Stimulated activated CD8-positive, alpha-beta memory T cell treated with anti-CD3 and anti-CD28 coated beads, Interleukin-15, amount 100 ng/mL, for 48 hours (primary cell): ENCODE data around the gene CYP4F3.
"Not testable (repeated sequence)": the region's sequence is repeated elsewhere in the genome, so short reads cannot be mapped to it uniquely, and the experiment has no call there.

Experiments
- DNase-seq, 2 donors: peaks; one replicate each; pipeline ENCODE4 v3.0.0-alpha.2; 2020; ENCODE audit warnings: low read depth in 2 of 2

CYP4F3 gene

DNA sequence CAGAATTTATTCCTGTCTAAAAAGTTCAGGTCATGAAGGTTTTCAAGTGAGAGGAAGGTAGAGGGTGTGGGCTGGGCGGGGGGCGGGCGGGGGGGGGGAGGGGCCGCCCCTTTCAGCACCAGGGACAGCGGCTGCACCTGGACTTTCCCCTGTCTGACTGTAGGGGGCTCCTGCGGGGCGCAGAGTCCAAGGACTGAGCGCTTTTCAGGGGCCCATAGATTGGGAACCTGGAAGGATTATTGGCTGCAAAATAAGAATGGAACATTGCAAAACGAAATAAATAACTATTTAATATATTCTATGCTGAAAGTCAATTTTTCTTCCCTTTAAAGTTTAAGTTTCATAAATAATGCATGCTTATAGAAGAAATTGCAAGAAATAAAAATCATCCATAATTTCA is 8.9 kb upstream of the CYP4F3 start:
- no peak for DNase-seq

DNA sequence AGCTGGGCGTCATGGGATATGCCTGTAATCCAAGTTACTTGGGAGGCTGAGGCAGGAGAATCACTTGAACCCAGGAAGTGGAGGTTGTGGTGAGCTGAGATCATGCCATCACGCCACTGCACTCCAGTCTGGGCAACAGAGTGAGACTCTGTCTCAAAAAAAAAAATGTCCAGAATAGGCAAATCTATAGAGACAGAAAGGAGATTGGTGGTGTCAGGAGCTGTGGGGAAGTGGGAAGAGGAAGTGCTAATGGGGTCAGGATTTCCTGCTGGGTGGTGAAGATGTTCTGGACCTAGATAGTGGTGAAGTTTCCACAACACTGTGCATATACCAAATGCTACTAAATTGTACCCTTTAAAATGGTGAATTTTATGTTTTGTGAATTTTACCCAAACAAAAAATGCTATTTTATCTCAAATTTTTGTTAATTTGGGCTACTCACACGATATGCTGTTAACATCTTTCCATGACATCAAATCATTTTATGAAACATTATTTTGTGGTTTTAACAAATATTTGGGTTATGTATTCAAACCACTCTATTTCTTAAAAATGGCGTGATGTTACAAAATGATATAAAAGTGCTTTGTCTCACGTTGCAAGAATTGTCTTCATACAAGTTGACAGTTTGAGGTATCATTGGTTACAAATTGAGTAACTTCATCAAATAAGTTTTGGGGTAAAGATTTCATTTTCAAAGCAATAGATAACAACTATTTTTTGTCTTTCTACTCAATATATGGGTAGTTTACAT is 7.4 kb upstream of the CYP4F3 start:
- DNase-seq, result no peak

DNA sequence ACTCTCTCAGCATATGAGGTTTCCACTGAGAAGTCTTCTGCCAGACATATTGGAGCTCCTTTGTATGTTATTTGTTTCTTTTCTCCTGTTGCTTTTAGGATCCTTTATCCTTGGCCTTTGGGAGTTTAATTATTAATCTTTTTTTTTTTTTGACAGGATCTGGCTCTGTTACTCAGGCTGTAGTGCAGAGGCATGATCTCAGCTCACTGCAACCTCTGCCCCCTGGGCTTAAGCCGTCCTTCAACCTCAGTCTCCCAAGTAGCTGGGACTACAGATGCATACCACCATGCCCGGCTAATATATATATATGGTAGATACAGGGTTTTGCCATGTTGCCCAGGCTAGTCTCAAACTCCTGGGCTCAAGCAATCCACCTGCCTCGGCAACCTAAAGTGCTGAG is 6.6 kb upstream of the CYP4F3 start:
- DNase-seq, result no peak

DNA sequence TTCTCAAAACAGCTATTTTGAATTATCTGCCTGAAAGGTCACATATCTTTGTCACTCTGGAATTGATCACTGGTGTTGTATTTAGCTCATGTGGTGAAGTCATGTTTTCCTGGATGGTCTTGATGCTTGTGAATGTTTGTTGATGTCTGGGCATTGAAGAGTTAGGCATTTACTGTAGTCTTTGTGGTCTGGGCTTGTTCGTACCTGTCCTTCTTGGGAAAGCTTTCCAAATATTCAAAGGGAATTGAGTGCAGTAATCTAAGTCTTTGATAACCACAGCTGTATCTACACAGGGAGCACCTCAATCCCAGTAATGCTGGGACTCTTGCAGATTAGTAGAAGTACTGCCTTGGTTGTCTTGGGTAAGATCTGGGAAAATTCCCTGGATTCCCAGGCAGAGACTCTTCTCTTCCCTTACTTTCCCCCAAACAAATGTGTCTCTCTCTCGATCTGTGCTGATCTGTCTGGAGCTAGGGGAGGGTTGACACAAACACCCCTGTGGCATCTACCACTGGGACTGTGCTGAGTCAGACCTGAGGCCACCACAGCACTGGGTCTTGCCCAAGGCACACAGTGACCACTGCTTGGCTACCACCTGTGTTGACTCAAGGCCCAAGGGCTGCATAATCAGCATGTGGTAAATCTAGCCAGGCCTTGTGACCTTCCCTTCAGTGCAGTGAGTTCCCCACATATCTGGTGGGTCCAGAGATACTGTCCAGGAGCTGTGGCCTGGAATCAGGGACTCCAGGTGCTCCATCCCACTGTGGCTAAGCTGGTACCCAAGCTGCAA is 5.5 kb upstream of the CYP4F3 start:
- DNase-seq, result no peak

DNA sequence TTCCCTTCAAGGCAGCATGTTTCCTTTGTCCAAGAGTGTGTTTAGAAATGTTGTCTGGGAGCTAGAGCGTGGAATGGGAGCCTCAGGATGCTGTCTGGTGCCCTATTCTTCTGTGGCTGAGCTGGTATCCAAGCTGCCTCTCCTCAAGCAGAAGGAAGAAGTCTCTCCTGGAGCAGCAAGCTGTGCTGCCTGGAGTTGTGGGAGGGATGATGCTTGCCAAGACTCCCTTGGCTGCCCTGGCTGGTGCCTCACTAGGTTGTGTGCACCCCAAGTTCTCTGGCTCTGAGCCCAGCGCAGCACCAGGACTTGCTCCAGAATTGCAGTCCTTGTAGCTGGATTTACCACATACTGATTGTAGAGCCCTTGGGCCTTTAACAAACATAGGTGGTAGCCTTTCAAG is 4.7 kb upstream of the CYP4F3 start:
- no peak for DNase-seq

DNA sequence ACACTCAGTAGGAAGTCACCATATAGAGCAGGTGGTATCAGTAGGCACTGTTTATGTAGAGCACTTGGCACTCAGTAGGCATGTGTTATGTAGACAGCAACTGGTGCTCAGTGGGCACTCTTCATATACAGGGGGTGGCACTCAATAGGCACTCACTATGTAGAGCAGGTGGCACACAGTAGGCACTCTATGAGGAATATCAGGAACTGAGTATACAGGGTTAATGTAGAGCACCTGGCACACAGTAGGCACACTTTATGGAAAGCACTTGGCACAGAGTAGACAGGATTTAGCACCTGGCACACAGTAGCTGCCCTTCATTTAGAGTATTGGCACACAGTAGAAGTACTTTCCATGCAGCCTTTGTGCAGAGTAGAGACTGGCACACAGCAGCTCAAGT is 1.1 kb upstream of the CYP4F3 start:
- no peak for DNase-seq

DNA sequence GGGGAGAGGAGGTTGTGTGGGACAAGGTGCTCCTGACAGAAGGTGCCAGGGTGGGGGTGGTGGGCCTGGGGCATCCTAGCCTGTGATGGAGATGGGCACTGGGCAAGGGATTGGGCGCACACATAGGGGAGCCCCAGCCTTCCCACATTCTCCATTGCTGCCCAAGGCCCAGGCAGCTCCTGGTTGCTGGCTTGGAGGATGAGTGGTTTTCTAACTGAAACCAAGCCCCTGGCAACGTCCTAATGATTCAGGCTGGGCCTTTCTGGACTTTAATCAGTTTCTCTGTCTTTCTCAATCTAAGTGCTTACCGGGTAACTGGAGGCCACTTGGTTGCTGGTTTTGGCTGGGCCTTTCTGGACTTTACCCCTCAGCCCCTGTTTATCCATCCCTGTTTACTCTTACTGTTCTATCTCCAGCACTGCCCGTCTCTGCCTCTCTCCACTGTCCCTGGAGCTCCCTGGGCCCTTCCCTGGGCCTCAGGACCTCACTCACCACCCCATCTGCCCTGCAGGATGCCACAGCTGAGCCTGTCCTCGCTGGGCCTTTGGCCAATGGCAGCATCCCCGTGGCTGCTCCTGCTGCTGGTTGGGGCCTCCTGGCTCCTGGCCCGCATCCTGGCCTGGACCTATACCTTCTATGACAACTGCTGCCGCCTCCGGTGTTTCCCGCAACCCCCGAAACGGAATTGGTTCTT is 354 bp downstream of the CYP4F3 start:
- no peak for DNase-seq

DNA sequence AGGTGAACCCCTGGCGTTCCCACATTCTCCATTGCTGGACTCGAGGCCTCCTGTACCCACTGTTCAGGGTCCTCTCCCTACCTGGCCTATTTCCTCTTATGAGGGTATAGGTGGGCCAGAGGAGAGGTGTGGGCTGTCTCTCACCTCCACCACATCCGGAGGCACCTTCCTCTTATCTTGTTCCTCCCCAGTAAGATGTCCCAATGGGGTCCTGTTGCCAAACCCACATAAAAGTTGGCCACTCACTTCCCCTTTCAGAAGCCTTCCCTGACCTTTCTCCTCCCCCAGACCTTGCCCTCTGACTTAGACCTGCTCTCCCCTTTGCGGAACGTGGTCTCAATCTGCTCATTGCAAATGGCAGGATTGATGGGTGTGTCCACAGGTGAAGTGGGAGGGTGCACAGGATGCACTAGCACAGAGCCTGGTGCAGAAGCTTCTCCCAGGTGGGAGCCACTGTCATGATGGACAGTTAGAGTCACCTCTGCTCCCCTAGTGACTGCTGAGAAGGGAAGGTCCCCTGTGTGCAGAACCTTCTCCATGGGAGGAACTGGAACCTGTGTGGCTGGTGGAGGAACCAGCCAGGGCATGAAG is 1.3 kb downstream of the CYP4F3 start:
- no peak for DNase-seq

DNA sequence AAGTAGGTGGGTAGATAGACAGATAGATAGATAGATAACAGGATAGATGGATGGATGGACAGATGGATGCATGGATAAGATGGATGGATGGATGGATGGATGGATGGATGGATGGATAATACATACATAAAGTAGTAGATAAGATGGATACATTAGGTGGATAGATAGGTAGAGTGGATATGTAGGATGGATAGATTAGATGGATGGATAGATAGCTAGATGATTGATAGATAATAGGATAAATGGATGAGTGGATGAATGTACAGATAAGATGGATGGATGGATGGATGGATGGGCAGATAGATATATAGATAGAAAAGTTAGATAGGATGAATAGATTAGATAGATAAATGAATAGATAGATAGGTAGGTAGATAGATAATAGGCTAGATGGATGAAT is 2.1 kb downstream of the CYP4F3 start:
- DNase-seq, result no peak

DNA sequence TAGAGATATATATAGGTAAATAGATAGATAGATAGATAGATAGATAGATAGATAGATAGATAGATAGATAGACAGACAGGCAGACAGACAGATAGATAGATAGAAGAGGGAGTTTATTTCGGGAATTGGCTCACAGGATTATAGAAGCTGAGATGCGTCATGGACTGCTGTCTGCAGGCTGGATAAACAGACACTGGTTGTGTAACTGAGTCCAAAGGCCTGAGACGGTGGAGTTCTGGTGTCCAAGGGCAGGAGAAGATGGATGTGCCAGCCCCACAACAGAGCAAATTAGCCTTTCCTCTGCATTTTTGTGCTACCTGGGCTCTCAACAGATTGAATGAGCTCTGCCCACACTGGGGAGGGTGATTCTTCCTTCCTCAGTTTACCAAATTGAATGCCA is 2.7 kb downstream of the CYP4F3 start:
- DNase-seq, result no peak

DNA sequence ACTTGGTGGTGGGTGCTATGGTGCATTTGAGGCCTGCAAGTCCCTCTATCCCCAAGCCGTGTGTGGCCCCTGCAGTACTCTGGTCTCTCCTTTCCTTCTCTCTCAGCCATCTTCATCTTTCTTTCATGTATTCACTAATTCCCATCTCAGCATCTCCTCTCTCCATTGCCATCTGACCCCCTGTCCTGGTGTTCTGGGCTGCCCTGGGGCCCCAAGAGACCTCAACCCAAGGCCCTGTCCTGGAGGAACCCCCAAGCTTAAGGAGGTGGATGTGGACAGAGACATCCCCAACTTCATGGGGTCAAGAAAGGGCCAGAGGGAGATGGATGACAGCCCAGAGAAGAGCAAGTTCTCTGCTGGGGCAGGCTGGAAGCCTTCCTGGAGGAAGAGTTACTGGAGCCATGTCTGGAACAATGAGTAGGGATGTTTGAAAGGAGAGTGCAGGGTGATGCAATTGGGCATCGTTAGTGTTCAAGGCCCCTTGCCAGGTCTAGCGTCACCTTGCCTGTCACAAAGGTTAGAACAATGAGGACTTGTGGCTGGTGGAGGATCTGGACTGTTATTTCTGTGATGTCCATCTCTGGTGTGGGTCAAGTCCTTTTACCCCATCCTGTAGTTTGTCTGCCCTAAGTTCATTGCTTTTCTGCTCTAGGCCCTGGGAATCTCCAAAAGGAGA is 3.5 kb downstream of the CYP4F3 start:
- no peak for DNase-seq

DNA sequence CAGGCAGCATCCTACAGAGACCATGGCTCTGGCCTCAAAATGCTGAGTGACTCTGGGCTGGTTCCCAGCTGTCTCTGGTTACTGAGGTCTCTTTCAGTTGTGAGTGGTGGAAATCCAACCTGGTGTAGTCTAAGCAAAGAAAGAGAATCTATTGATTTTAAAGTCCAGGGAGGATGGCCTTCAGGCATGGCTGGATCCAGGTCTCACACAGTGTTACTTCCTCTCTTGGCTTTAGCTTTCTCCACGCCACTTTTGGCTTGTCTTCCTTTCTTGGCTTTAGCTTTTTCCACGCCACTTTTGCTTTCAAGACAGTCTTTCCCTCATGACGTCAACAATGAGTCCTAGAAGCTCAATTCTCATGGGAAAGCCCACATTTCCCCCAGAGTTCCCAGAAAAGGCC is 4.1 kb downstream of the CYP4F3 start:
- DNase-seq, result no peak

DNA sequence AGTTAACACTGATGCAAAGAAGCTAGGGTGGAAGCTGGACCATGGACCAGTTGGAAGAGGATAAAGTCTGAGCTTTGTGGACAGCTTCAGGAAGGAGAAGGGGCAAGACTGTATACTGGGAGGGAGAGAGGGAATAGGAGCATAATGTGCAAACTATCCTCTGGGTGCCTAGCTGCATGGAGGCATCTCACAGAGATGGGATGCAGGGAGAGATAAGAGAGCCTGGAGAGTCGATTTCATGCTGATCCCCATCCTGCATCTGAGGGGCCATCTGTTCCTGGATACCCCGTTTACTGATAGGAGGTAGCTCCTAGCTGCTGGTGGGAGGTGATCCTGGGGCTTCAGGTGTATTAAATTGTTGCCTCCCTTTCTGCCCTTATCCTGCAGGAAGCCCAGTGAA is 8.8 kb downstream of the CYP4F3 start:
- no peak for DNase-seq

DNA sequence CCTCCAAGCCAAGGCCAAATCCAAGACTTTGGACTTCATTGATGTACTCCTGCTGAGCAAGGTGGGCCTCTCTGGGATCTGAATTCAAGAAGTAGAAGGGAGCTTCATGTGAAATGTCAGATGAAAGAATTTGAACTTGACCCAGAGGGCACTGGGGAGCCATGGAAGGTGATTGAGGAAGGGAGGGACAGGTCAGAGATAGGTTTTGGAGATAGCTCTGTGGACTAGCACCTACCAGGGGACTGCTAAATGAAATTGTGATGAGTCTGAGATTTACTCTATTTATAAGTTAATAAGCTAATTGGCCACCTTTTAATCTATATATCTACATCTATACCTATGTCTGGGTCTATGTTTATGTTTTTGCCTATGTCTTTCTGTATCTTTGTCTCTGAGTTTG is 9.4 kb downstream of the CYP4F3 start:
- not testable (repeated sequence) for DNase-seq

DNA sequence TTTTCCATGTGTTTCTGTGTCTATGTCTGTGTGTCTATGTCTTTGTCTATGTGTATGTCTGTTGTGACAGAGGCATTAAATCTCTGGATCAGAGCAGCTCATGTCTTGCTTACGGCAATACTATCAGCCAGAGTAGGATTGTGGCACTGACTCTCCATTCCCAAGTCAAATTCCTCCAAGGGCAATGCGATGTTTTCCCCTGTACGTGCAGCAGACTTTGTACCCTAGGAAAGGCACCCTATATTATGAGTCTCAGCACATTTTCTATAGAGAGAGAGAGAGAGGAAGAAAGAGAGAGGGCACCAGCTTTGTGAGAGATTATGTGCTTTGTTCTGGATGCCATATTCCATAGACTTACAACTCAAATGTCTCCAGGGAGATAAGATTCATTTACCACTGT is 11.1 kb downstream of the CYP4F3 start:
- DNase-seq, result no peak

DNA sequence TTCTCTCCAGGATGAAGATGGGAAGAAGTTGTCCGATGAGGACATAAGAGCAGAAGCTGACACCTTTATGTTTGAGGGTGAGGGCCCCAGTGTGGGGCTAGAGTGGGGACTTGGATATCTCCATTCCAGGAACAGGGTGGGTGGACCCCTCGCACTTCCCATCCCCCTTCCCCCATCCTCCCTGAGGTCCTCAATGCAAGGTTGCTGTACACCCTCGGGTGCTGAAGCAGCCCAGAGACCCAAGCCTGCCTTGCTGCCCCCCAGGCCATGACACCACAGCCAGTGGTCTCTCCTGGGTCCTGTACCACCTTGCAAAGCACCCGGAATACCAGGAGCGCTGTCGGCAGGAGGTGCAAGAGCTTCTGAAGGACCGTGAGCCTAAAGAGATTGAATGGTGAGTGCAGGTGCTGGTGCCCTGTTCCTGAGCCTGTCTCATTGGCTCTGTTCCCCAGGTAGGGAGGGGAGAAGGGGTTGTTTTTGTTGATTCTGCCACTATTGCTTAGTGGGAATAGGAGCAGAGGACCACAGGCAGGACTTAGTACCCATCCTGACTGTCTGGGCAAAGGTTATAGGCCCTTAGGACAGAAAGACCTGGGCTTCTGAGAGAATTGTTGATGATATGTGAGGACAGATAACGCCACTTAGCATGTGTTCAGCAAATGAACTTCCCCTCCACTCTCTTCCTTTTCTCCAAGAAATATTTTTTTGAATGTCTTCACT is 12.0 kb downstream of the CYP4F3 start:
- DNase-seq, result no peak

DNA sequence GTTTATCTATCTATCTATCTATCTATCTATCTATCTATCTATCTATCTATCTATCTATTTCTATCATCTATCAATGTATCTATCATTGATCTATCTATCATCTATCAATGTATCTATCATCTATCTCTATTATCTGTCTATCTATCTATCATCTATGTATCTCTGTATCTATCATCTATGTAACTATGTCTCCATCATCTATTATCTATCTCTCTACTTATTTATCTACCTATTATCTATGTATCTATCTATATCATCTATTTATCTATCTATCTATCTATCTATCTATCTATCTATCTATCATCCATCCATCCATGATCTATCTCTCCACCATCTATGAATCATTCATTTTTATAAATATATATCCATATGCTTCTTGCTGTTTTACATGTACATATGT is 15.8 kb downstream of the CYP4F3 start:
- DNase-seq, result no peak

DNA sequence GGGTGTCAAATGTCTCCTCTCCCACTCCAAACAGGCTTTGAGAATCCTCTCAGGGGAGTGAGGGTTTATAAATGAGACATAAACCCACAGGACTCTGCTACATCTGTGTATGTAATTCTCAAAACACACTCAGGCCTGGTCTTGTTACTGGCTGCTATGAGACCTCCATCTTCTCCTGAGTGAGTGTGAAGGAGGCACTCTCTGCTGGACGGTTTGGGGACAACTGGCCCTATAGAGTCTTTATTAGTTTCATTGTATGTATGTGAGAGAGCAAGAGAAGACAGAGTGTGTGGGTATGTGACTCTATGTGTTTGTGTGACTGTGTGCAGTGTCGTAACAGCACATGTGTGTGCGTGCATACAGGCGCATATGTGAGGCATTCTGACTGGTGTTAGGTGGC is 22.6 kb downstream of the CYP4F3 start:
- no peak for DNase-seq

DNA sequence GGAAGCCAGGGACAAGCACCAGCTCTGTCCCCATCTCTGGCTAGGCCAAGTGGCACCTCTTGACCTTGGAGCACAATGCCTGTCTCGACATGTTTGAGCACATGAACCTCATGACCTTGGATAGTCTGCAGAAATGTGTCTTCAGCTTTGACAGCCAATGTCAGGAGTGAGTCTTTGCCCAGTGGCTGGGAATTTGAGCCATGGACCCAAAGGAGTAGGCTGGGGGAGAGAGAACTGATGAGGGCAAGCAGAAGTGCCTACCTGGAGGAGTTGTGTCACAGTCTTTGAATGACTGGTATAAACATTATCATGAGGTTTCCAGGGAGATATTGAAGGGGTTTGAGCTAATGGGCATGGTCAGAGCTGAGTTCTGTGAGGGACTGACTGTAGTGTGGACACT is 25.5 kb downstream of the CYP4F3 start:
- DNase-seq, result no peak

DNA sequence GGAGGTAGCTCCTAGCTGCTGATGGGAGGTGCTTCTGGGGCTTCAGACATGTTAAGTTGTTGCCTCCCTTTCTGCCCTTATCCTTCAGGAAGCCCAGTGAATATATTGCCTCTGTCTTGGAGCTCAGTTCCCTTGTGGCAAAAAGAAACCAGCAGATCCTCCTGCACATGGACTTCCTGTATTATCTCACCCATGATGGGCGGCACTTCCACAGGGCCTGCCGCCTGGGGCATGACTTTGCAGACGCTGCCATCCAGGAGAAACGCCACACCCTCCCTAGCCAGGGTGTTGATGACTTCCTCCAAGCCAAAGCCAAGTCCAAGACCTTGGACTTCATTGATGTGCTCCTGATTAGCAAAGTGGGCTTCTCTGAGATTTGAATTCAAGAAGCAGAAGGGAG is 26.2 kb downstream of the CYP4F3 start:
- no peak for DNase-seq

DNA sequence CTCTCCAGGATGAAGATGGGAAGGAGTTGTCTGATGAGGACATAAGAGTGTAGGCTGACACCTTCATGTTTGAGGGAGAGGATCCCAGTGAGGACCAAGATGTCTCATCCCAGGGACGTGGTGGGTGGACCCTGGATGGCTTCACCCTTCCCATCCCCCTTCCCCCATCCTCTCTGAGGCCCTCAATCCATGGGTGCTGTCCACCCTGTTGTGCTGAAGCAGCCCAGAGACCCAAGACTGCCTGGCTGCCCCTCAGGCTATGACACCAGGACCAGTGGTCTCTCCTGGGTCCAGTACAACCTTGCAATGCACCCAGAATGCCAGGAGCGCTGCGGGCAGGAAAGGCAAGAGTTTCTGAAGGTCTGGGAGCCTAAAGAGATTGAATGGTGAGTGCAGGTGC is 28.7 kb downstream of the CYP4F3 start:
- DNase-seq, result no peak
